Suprapubic skin (tissue), 4 donors: ENCODE results near the gene FRMD3.

Source experiments
- CTCF ChIP-seq, 2 donors: fragments of 200-600 bp in 1 of 2; fragments of 450-650 bp in 1 of 2; sonication (generic) in 1 of 2; IDR thresholded peaks; one replicate each; pipeline ENCODE4 v1.5.1; 2016 to 2019; ENCODE audit warnings: antibody characterized with exemption in 2 of 2, mild to moderate bottlenecking in 1 of 2, moderate library complexity in 1 of 2
- POLR2A ChIP-seq, 2 donors: fragments of 450-650 bp; IDR thresholded peaks; one replicate each; pipeline ENCODE4 v1.6.1; 2017; ENCODE audit warnings: antibody characterized with exemption in 2 of 2, mild to moderate bottlenecking in 2 of 2, moderate library complexity in 2 of 2
- POLR2AphosphoS5 ChIP-seq, 3 donors: sonication (generic); formaldehyde crosslinking; IDR thresholded peaks; one replicate each; pipeline ENCODE4 v1.6.1; 2017; ENCODE audit warnings: antibody characterized with exemption in 3 of 3

GRCh38 chr9:83491413-83491812 lies 46.8 kb downstream of the FRMD3 start:
- TF ChIP-seq CTCF (IDR thresholded peaks at IDR 0.05), result no peak
- no peak for TF ChIP-seq POLR2A (IDR thresholded peaks at IDR 0.05)
- no peak for TF ChIP-seq POLR2AphosphoS5 (IDR thresholded peaks at IDR 0.05)
